Gastroesophageal sphincter (tissue), 3 donors: Measurements from ENCODE around the gene TP53BP1.

Experiments used
- EP300 ChIP-seq: sonication (generic); formaldehyde crosslinking; IDR thresholded peaks from one replicate; pipeline ENCODE4 v1.6.1; 2017; ENCODE audit warnings: antibody characterized with exemption, mild to moderate bottlenecking
- POLR2A ChIP-seq, 2 donors: fragments of 450-650 bp; IDR thresholded peaks; one replicate each; pipeline ENCODE4 v1.6.1; 2017; ENCODE audit warnings: antibody characterized with exemption in 2 of 2, mild to moderate bottlenecking in 2 of 2, moderate library complexity in 1 of 2
- POLR2AphosphoS5 ChIP-seq: sonication (generic); formaldehyde crosslinking; IDR thresholded peaks from one replicate; pipeline ENCODE4 v1.6.1; 2017; ENCODE audit warnings: antibody characterized with exemption
- TF ChIP-seq, protein P1 (sequence below), 4 experiments: fragments of 200-600 bp in 2 of 4; fragments of 450-650 bp in 2 of 4; sonication (generic) in 1 of 4; IDR thresholded peaks; one replicate each; pipeline ENCODE4 v1.5.1; 2017 to 2019; ENCODE audit warnings: antibody characterized with exemption in 4 of 4, mild to moderate bottlenecking in 2 of 4, moderate library complexity in 2 of 4

DNA sequence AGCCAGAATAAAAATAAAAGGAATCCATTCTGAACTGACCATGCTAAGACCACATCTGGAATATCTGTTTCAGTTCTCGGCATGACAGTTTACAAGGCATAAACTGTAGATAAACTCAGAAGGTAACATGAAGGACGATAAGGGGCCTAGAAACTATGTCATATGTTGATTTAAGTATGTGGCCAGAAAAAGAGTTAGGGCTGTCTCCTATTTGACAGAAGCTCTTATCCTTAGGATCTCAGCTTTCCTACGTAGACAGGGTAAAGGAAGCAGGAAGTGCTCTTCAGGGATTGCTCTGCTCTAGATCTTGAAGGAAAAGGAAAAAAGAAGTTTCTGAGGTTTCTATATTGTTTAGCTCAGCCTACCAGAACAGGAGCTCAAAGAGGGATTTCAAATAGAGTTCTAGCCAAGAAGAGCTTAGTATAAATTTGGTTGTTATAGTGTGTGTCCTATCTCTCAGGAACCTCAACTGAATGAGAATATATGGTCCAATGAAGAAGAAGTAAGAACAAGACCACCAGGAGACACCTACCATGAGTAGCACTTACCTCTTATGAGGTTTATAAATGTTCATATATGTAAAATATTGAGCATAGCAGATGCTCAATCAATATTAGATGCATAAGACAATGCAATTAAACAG is 59.2 kb downstream of the TP53BP1 start:
- TF ChIP-seq, protein P1, sequence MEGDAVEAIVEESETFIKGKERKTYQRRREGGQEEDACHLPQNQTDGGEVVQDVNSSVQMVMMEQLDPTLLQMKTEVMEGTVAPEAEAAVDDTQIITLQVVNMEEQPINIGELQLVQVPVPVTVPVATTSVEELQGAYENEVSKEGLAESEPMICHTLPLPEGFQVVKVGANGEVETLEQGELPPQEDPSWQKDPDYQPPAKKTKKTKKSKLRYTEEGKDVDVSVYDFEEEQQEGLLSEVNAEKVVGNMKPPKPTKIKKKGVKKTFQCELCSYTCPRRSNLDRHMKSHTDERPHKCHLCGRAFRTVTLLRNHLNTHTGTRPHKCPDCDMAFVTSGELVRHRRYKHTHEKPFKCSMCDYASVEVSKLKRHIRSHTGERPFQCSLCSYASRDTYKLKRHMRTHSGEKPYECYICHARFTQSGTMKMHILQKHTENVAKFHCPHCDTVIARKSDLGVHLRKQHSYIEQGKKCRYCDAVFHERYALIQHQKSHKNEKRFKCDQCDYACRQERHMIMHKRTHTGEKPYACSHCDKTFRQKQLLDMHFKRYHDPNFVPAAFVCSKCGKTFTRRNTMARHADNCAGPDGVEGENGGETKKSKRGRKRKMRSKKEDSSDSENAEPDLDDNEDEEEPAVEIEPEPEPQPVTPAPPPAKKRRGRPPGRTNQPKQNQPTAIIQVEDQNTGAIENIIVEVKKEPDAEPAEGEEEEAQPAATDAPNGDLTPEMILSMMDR (IDR thresholded peaks at IDR 0.05): no peak
- TF ChIP-seq POLR2A (IDR thresholded peaks at IDR 0.05): no peak
- no peak for TF ChIP-seq POLR2AphosphoS5
- no peak for TF ChIP-seq EP300
